ENCODE measurements around the gene TRIO.

TRIO gene

GRCh38 chr5:14407051-14407450, 263.9 kb downstream of the TRIO start:
- Histone ChIP-seq H3K27ac (no peak overlapping the region), H3K4me3 (ENCODE audit: low read depth in 1 of 2, low read length in 1 of 2) (no peak overlapping the region), H3K27me3 (no peaks in the 10 kb centered on the region), H3K9me3 (no peaks in the 10 kb centered on the region), H3K4me1 (ENCODE audit: control insufficient read depth in 1 of 2, insufficient read depth in 1 of 2, low read depth in 1 of 2, low read length in 1 of 2) (no peaks in the 10 kb centered on the region), H3K36me3 (peaks cover 11% of the 10 kb centered on the region)
- TF ChIP-seq CTCF (IDR thresholded peaks at IDR 0.05), result no peak

- no peak for TF ChIP-seq CTCF (IDR thresholded peaks at IDR 0.05)
- Histone ChIP-seq H3K4me1 (ENCODE audit: control insufficient read depth in 1 of 2, insufficient read depth in 1 of 2, low read depth in 1 of 2, low read length in 1 of 2) (no peaks in the 10 kb centered on the region), H3K9me3 (no peaks in the 10 kb centered on the region), H3K4me3 (ENCODE audit: low read depth in 1 of 2, low read length in 1 of 2) (no peak overlapping the region), H3K27me3 (no peaks in the 10 kb centered on the region), H3K36me3 (peaks cover 11% of the 10 kb centered on the region), H3K27ac (no peak overlapping the region)
Measured at GRCh38 chr5:14407746-14408175, 264.6 kb downstream of the TRIO start.

- Histone ChIP-seq H3K27ac (no peak overlapping the region), H3K4me3 (ENCODE audit: low read depth in 1 of 2, low read length in 1 of 2) (no peak overlapping the region), H3K4me1 (ENCODE audit: control insufficient read depth in 1 of 2, insufficient read depth in 1 of 2, low read depth in 1 of 2, low read length in 1 of 2) (no peaks in the 10 kb centered on the region), H3K9me3 (no peaks in the 10 kb centered on the region), H3K36me3 (peaks cover 11% of the 10 kb centered on the region), H3K27me3 (no peaks in the 10 kb centered on the region)
- TF ChIP-seq CTCF (IDR thresholded peaks at IDR 0.05), result no peak
Measured at GRCh38 chr5:14408969-14409586, 265.9 kb downstream of the TRIO start.

GRCh38 chr5:14410068-14410393, 266.9 kb downstream of the TRIO start:
- Histone ChIP-seq H3K27me3 (no peaks in the 10 kb centered on the region), H3K9me3 (no peaks in the 10 kb centered on the region), H3K4me1 (ENCODE audit: control insufficient read depth in 1 of 2, insufficient read depth in 1 of 2, low read depth in 1 of 2, low read length in 1 of 2) (no peaks in the 10 kb centered on the region), H3K4me3 (ENCODE audit: low read depth in 1 of 2, low read length in 1 of 2) (no peak overlapping the region), H3K36me3 (peaks cover 11% of the 10 kb centered on the region), H3K27ac (no peak overlapping the region)
- TF ChIP-seq CTCF (IDR thresholded peaks at IDR 0.05), result no peak

GRCh38 chr5:14410394-14411201, 267.5 kb downstream of the TRIO start:
- Histone ChIP-seq H3K4me3 (ENCODE audit: low read depth in 1 of 2, low read length in 1 of 2) (no peak overlapping the region), H3K4me1 (ENCODE audit: control insufficient read depth in 1 of 2, insufficient read depth in 1 of 2, low read depth in 1 of 2, low read length in 1 of 2) (no peaks in the 10 kb centered on the region), H3K27me3 (no peaks in the 10 kb centered on the region), H3K9me3 (no peaks in the 10 kb centered on the region), H3K27ac (no peak overlapping the region), H3K36me3 (peaks cover 11% of the 10 kb centered on the region)
- no peak for TF ChIP-seq CTCF (IDR thresholded peaks at IDR 0.05)

Measured in neutrophil (primary cell).